ENCODE results near the gene SYCE3. TPM values are rescaled to one million over a fixed set of nuclear protein-coding genes. Genes with fewer than 3 reads are reported as not detected.
A peak's percentile ranks its signal among the peaks of the same experiment; 100 is the strongest.

SYCE3 gene
- total RNA-seq, 2 experiments from 2014 or later, result not detected

DNA sequence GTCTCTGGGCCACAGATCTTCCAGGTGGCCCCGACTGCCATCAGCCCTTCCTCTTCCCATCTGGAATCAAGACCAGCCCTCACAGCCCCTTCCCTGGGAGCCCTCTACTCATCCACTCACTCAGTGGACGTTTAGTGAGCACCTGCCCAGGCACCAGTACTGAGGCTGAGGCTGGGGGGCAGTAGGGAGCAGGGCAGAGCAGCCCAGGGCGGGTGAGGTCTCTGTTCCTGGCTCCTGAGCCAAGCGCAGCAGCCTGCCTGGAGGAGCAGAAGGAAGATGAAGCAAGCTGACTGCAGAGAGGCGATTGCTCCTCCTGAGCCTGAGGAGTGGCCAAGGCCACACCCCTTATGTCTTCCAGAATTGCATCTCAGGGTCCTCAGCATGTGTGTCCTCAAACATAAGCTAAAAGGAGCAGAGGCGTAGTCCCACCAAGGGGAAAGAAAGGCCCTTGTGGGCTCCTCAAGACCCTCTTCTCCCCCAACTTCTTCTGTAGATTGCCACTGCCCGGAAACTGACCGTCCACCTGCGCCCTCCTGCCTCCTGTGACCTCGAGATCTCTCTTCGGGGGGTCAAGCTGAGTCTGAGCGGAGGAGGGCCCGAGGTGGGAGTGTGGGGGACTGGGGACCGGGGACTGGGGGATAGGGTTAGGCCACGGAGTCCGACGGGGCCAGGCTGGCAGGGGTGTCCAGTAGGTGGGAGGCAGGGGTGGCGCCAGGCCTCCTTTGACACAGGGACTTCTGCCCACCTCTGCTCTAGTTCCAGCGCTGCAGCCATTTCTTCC is 43.6 kb upstream of the SYCE3 start:
- Histone ChIP-seq H3K79me2 (ENCODE audit: insufficient read depth, low read depth, low read length) (no peaks in the 10 kb centered on the region), H3K4me1 (ENCODE audit: insufficient read depth, low read length, poor library complexity, severe bottlenecking) (no peaks in the 10 kb centered on the region), H3K36me3 (ENCODE audit: insufficient read depth, low read length) (no peaks in the 10 kb centered on the region), H3K9me3 (ENCODE audit: low read length) (no peaks in the 10 kb centered on the region), H3K27ac (ENCODE audit: low read depth, low read length, poor library complexity, severe bottlenecking) (no peak overlapping the region), H3K4me2 (ENCODE audit: low read length) (no peak overlapping the region), H3K9me2 (ENCODE audit: insufficient read depth, low read length) (no peaks in the 10 kb centered on the region), H4K20me1 (ENCODE audit: insufficient read depth, low read length) (no peaks in the 10 kb centered on the region), H2AFZ (ENCODE audit: low read length) (no peak overlapping the region), H3K4me3 (ENCODE audit: low read depth, low read length, poor library complexity, severe bottlenecking) (no peak overlapping the region)
- TF ChIP-seq, protein P1, sequence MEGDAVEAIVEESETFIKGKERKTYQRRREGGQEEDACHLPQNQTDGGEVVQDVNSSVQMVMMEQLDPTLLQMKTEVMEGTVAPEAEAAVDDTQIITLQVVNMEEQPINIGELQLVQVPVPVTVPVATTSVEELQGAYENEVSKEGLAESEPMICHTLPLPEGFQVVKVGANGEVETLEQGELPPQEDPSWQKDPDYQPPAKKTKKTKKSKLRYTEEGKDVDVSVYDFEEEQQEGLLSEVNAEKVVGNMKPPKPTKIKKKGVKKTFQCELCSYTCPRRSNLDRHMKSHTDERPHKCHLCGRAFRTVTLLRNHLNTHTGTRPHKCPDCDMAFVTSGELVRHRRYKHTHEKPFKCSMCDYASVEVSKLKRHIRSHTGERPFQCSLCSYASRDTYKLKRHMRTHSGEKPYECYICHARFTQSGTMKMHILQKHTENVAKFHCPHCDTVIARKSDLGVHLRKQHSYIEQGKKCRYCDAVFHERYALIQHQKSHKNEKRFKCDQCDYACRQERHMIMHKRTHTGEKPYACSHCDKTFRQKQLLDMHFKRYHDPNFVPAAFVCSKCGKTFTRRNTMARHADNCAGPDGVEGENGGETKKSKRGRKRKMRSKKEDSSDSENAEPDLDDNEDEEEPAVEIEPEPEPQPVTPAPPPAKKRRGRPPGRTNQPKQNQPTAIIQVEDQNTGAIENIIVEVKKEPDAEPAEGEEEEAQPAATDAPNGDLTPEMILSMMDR (conservative IDR thresholded peaks at IDR 0.05; ENCODE audit: low read length), result peak; percentile 35; the same call in 1 of the 2 replicates
- TF ChIP-seq EZH2phosphoT487 (IDR thresholded peaks at IDR 0.05; ENCODE audit: borderline replicate concordance, low read depth, low read length), result no peak
- ChIA-PET CTCF (ENCODE audit: unreplicated experiment) (no interaction called here), POLR2A (no interaction called here)
- no peak for DNase-seq (ENCODE audit: low spot score)
- no TSS peak for BruUV-seq (replicated peaks)
- intact Hi-C loops (cut with micrococcal nuclease; ENCODE audit: unreplicated experiment), result no loop called here

DNA sequence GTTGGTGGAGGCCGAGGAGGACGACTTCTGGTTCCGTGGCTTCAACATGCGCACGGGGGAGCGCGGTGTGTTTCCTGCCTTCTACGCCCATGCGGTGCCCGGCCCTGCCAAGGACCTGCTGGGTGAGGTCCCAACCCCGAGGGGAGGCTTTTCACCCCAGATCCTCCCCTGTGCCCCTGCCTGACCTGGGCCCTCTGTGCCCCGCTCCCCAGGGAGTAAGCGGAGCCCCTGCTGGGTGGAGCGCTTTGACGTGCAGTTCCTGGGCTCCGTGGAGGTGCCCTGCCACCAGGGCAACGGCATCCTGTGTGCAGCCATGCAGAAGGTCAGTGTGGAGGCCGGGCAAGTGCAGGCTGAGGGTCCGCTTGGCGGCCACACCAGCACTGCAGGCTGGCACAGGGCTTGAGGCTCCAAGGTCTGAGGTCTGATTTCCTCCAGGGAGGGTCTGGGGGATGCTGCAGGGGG is 42.9 kb upstream of the SYCE3 start:
- CTCF ChIA-PET (ENCODE audit: unreplicated experiment), result no interaction called here
- Histone ChIP-seq H2AFZ (ENCODE audit: low read length) (no peak overlapping the region), H4K20me1 (ENCODE audit: insufficient read depth, low read length) (no peaks in the 10 kb centered on the region), H3K27ac (ENCODE audit: low read depth, low read length, poor library complexity, severe bottlenecking) (no peak overlapping the region), H3K4me2 (ENCODE audit: low read length) (no peak overlapping the region), H3K9me2 (ENCODE audit: insufficient read depth, low read length) (no peaks in the 10 kb centered on the region), H3K36me3 (ENCODE audit: insufficient read depth, low read length) (no peaks in the 10 kb centered on the region), H3K4me3 (ENCODE audit: low read depth, low read length, poor library complexity, severe bottlenecking) (no peak overlapping the region), H3K9me3 (ENCODE audit: low read length) (no peaks in the 10 kb centered on the region), H3K4me1 (ENCODE audit: insufficient read depth, low read length, poor library complexity, severe bottlenecking) (no peaks in the 10 kb centered on the region), H3K79me2 (ENCODE audit: insufficient read depth, low read depth, low read length) (no peaks in the 10 kb centered on the region)
- intact Hi-C loops (cut with micrococcal nuclease; ENCODE audit: unreplicated experiment), result no loop called here
- no peak for DNase-seq (ENCODE audit: low spot score)
- BruUV-seq (replicated peaks), result no TSS peak
- TF ChIP-seq, protein P1 (conservative IDR thresholded peaks at IDR 0.05; ENCODE audit: low read length), result no peak
- no peak for TF ChIP-seq EZH2phosphoT487 (IDR thresholded peaks at IDR 0.05; ENCODE audit: borderline replicate concordance, low read depth, low read length)
- POLR2A ChIA-PET, result no interaction called here

DNA sequence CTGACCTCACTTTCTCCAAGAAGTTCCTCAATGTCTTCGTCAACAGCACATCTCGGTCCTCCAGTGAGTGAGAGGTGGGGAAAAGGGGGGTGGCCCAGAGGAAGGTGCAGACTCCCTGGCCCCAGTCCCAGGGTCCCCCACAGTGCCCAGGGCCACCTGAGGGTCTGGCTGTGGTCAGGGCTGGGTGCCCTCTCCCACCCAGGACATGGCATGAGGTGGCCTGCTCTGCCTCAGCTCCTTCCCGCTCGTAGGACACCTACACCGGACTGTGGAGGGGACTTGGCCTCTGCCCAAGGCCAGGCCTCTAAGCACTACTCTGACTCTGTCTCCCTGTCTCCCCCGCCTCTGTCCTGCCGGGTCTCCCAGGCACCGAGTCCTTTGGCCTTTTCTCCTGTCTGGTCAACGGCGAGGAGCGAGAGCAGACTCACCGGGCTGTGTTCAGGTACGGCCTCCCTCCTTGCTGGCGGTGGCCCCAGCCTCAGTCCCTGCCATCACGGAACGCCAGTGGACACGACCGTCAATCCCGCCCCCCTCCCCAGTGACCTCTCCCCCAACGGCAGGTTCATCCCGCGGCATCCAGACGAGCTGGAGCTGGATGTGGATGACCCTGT is 42.4 kb upstream of the SYCE3 start:
- Histone ChIP-seq H3K36me3 (ENCODE audit: insufficient read depth, low read length) (no peaks in the 10 kb centered on the region), H3K27ac (ENCODE audit: low read depth, low read length, poor library complexity, severe bottlenecking) (no peak overlapping the region), H3K4me3 (ENCODE audit: low read depth, low read length, poor library complexity, severe bottlenecking) (no peak overlapping the region), H3K4me1 (ENCODE audit: insufficient read depth, low read length, poor library complexity, severe bottlenecking) (no peaks in the 10 kb centered on the region), H4K20me1 (ENCODE audit: insufficient read depth, low read length) (no peaks in the 10 kb centered on the region), H3K9me2 (ENCODE audit: insufficient read depth, low read length) (no peaks in the 10 kb centered on the region), H3K4me2 (ENCODE audit: low read length) (no peak overlapping the region), H2AFZ (ENCODE audit: low read length) (no peak overlapping the region), H3K9me3 (ENCODE audit: low read length) (no peaks in the 10 kb centered on the region), H3K79me2 (ENCODE audit: insufficient read depth, low read depth, low read length) (no peaks in the 10 kb centered on the region)
- no peak for TF ChIP-seq EZH2phosphoT487 (IDR thresholded peaks at IDR 0.05; ENCODE audit: borderline replicate concordance, low read depth, low read length)
- TF ChIP-seq, protein P1 (conservative IDR thresholded peaks at IDR 0.05; ENCODE audit: low read length), result no peak
- intact Hi-C loops (cut with micrococcal nuclease; ENCODE audit: unreplicated experiment), result no loop called here
- ChIA-PET POLR2A (no interaction called here), CTCF (ENCODE audit: unreplicated experiment) (no interaction called here)
- BruUV-seq (replicated peaks), result no TSS peak
- DNase-seq (ENCODE audit: low spot score), result no peak

Data from OCI-LY7 (cell line).